Measurements from ENCODE around the gene TBC1D1. TPM values are rescaled to one million over a fixed set of nuclear protein-coding genes. Genes with fewer than 3 reads are reported as not detected.

TBC1D1 gene
- polyA plus RNA-seq, 1 donor (not counting 4 experiments of a cell fraction or from before 2014, with no cell fraction given), result 32.5 TPM

- H3K9me1 ChIP-seq (ENCODE audit: control insufficient read depth, extremely low read depth, insufficient read depth, low read length), result no peaks in the 10 kb centered on the region
- TF ChIP-seq EZH2 (IDR thresholded peaks at IDR 0.05; ENCODE audit: low read length), result no peak
- TF ChIP-seq CTCF (optimal IDR thresholded peaks at IDR 0.05 in 1 of 3, IDR thresholded peaks at IDR 0.05 in 1 of 3, conservative IDR thresholded peaks at IDR 0.05 in 1 of 3; ENCODE audit: extremely low read depth in 1 of 3, insufficient read depth in 2 of 3, low read length in 3 of 3), result no peak
- H3K4me3 ChIP-seq (ENCODE audit: control insufficient read depth in 2 of 3, extremely low read depth in 1 of 3, insufficient read depth in 2 of 3, low read depth in 1 of 3, low read length in 3 of 3), result no peak overlapping the region
- dilution Hi-C loops (cut with MboI; ENCODE audit: extremely low pct_ligation_motif_present, low sequenced_read_pairs), result no loop called here
- H3K4me1 ChIP-seq (ENCODE audit: control insufficient read depth, extremely low read depth, insufficient read depth, low read length), result peaks cover 3% of the 10 kb centered on the region
- no peaks in the 10 kb centered on the region for H3K27me3 ChIP-seq (ENCODE audit: control insufficient read depth, extremely low read depth, insufficient read depth, low read length)
- H3K9me3 ChIP-seq (ENCODE audit: control insufficient read depth, low read depth, low read length), result no peaks in the 10 kb centered on the region
- no peaks in the 10 kb centered on the region for H3K36me3 ChIP-seq (ENCODE audit: control insufficient read depth in 2 of 2, extremely low read depth in 1 of 2, insufficient read depth in 2 of 2, low read length in 2 of 2)
- H2AFZ ChIP-seq (ENCODE audit: control insufficient read depth, low read length), result no peak overlapping the region
- DNase-seq (ENCODE audit: low read depth, low spot score) (no peak), FAIRE-seq (no peak)
- no peak overlapping the region for H3K27ac ChIP-seq (ENCODE audit: control insufficient read depth, insufficient read depth, low read length)
- H3K4me2 ChIP-seq (ENCODE audit: control insufficient read depth, extremely low read depth, insufficient read depth, low read depth, low read length), result no peak overlapping the region
- no peak overlapping the region for H3K9ac ChIP-seq (ENCODE audit: control insufficient read depth, extremely low read depth, insufficient read depth, low read length)
- H4K20me1 ChIP-seq (ENCODE audit: control insufficient read depth, extremely low read depth, insufficient read depth, low read length), result no peaks in the 10 kb centered on the region
- no peaks in the 10 kb centered on the region for H3K79me2 ChIP-seq (ENCODE audit: control insufficient read depth, insufficient read depth, low read length)
These were observed 258.6 kb downstream of the TBC1D1 start for GRCh38 chr4:38149472-38149996.

GRCh38 chr4:38149997-38150671 is 259.2 kb downstream of the TBC1D1 start:
- dilution Hi-C loops (cut with MboI; ENCODE audit: extremely low pct_ligation_motif_present, low sequenced_read_pairs), result no loop called here
- H3K4me3 ChIP-seq (ENCODE audit: control insufficient read depth in 2 of 3, extremely low read depth in 1 of 3, insufficient read depth in 2 of 3, low read depth in 1 of 3, low read length in 3 of 3), result no peak overlapping the region
- H3K9me1 ChIP-seq (ENCODE audit: control insufficient read depth, extremely low read depth, insufficient read depth, low read length), result no peaks in the 10 kb centered on the region
- no peaks in the 10 kb centered on the region for H3K36me3 ChIP-seq (ENCODE audit: control insufficient read depth in 2 of 2, extremely low read depth in 1 of 2, insufficient read depth in 2 of 2, low read length in 2 of 2)
- no peaks in the 10 kb centered on the region for H3K27me3 ChIP-seq (ENCODE audit: control insufficient read depth, extremely low read depth, insufficient read depth, low read length)
- no peak overlapping the region for H2AFZ ChIP-seq (ENCODE audit: control insufficient read depth, low read length)
- no peak overlapping the region for H3K27ac ChIP-seq (ENCODE audit: control insufficient read depth, insufficient read depth, low read length)
- peaks cover 9% of the 10 kb centered on the region for H3K4me1 ChIP-seq (ENCODE audit: control insufficient read depth, extremely low read depth, insufficient read depth, low read length)
- no peaks in the 10 kb centered on the region for H3K9me3 ChIP-seq (ENCODE audit: control insufficient read depth, low read depth, low read length)
- no peaks in the 10 kb centered on the region for H4K20me1 ChIP-seq (ENCODE audit: control insufficient read depth, extremely low read depth, insufficient read depth, low read length)
- DNase-seq (ENCODE audit: low read depth, low spot score), result no peak
- FAIRE-seq, result peak; percentile 32
- no peak overlapping the region for H3K4me2 ChIP-seq (ENCODE audit: control insufficient read depth, extremely low read depth, insufficient read depth, low read depth, low read length)
- no peak overlapping the region for H3K9ac ChIP-seq (ENCODE audit: control insufficient read depth, extremely low read depth, insufficient read depth, low read length)
- TF ChIP-seq EZH2 (IDR thresholded peaks at IDR 0.05; ENCODE audit: low read length), result no peak
- TF ChIP-seq CTCF (optimal IDR thresholded peaks at IDR 0.05 in 1 of 3, IDR thresholded peaks at IDR 0.05 in 1 of 3, conservative IDR thresholded peaks at IDR 0.05 in 1 of 3; ENCODE audit: extremely low read depth in 1 of 3, insufficient read depth in 2 of 3, low read length in 3 of 3), result no peak
- H3K79me2 ChIP-seq (ENCODE audit: control insufficient read depth, insufficient read depth, low read length), result no peaks in the 10 kb centered on the region

Measured in keratinocyte (primary cell).